ENCODE data around the gene SLC24A3.

- TF ChIP-seq CTCF (IDR thresholded peaks at IDR 0.05) (no peak), POLR2A (IDR thresholded peaks at IDR 0.05) (no peak)
Observed at GRCh38 chr20:19427480-19427879, 215.0 kb downstream of the SLC24A3 start.

Data from heart left ventricle (tissue), 13 donors.